Peyer's patch (tissue), 4 donors: ENCODE data around the gene CLASRP. TPM values are rescaled to one million over a fixed set of nuclear protein-coding genes. Genes with fewer than 3 reads are reported as not detected.
"Not testable (repeated sequence)": the region's sequence is repeated elsewhere in the genome, so short reads cannot be mapped to it uniquely, and the experiment has no call there.

ENCODE experiments used
- DNase-seq, 3 donors: peaks; one replicate each; pipeline ENCODE4 v3.0.0-alpha.2; 2017 to 2019
- H3K27ac ChIP-seq, 4 donors: fragments of 200-600 bp; sonication (generic); one replicate each; pipeline ENCODE4 v1.5.1; 2016 to 2019
- H3K27me3 ChIP-seq, 2 donors: fragments of 200-600 bp; sonication (generic); one replicate each; pipeline ENCODE4 v1.5.1; 2019
- H3K36me3 ChIP-seq, 3 donors: fragments of 200-600 bp; sonication (generic); one replicate each; pipeline ENCODE4 v1.5.1; 2016 to 2019
- H3K4me1 ChIP-seq, 4 donors: fragments of 200-600 bp; sonication (generic); one replicate each; pipeline ENCODE4 v1.5.1; 2016 to 2019
- H3K4me3 ChIP-seq, 4 donors: fragments of 200-600 bp; sonication (generic); 1 replicate in 3 of 4; 2 replicates in 1 of 4; pipeline ENCODE4 v1.5.1; 2016 to 2019; ENCODE audit warnings: mild to moderate bottlenecking in 1 of 4
- H3K9me3 ChIP-seq, 4 donors: fragments of 200-600 bp; sonication (generic); one replicate each; pipeline ENCODE4 v1.5.1; 2016 to 2019; ENCODE audit warnings: mild to moderate bottlenecking in 1 of 4
- POLR2A ChIP-seq, 2 donors: fragments of 450-650 bp; IDR thresholded peaks; one replicate each; pipeline ENCODE4 v1.5.1; 2017; ENCODE audit warnings: antibody characterized with exemption in 2 of 2, mild to moderate bottlenecking in 2 of 2, moderate library complexity in 2 of 2
- total RNA-seq, 4 donors: library from RNA; depleted of rRNA; stranded (reverse); fragments of >200 nt; gene quantifications; one replicate each; pipeline ENCODE4 v1.1.0, GENCODE V29; 2016
- TF ChIP-seq, protein P1 (sequence below), 6 experiments: fragments of 450-650 bp in 4 of 6; fragments of 200-600 bp in 2 of 6; sonication (generic) in 1 of 6; IDR thresholded peaks; one replicate each; pipeline ENCODE4 v1.5.1; 2017 to 2019; ENCODE audit warnings: antibody characterized with exemption in 6 of 6, mild to moderate bottlenecking in 3 of 6, moderate library complexity in 1 of 6

The CLASRP gene
- total RNA-seq, 4 donors from 2014 or later, result 94.2 to 310 (median 147) TPM

DNA sequence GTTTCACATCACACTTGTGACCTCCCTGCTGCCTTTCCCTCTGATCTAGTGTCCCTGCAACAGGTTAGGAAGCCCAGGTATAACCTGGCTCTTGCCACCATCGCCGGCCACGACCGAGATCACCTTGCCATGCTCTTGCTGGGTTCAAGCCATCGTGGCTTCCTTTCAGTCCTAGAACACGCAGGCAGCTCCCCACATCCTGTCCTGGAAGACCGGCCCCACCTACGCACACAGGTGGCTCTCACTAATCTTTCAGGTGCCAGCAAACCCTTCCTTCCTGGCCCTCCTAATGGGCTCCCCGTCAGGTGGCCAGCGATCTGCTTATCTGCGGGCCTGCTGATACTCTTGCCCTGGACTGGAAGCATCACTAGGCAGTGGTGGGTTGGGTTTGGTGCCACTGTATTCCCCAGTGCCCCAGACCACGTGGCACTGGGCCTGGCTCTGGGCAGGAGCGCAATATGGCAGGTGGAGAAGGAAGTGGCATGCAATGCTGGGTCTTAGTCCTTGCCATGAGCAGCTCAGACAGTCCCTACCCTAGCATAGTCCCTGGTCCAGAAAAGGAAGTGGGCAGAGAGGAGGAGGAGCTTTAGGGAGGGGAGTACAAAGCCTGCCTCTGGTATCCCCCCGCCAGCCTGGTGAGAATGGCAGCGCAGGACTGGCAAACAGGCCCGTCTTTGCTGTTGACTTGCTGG is 66.0 kb downstream of the CLASRP start:
- peak overlapping the region in 2 of 4 donors; percentile 58 to 88 for H3K27ac ChIP-seq
- peak in 2 of 3 donors; percentile 39 to 61 for DNase-seq
- TF ChIP-seq POLR2A (IDR thresholded peaks at IDR 0.05), result no peak
- TF ChIP-seq, protein P1, sequence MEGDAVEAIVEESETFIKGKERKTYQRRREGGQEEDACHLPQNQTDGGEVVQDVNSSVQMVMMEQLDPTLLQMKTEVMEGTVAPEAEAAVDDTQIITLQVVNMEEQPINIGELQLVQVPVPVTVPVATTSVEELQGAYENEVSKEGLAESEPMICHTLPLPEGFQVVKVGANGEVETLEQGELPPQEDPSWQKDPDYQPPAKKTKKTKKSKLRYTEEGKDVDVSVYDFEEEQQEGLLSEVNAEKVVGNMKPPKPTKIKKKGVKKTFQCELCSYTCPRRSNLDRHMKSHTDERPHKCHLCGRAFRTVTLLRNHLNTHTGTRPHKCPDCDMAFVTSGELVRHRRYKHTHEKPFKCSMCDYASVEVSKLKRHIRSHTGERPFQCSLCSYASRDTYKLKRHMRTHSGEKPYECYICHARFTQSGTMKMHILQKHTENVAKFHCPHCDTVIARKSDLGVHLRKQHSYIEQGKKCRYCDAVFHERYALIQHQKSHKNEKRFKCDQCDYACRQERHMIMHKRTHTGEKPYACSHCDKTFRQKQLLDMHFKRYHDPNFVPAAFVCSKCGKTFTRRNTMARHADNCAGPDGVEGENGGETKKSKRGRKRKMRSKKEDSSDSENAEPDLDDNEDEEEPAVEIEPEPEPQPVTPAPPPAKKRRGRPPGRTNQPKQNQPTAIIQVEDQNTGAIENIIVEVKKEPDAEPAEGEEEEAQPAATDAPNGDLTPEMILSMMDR (IDR thresholded peaks at IDR 0.05), result no peak
- H3K36me3 ChIP-seq, result no peaks in the 10 kb centered on the region
- H3K4me1 ChIP-seq, result peaks cover 9 to 60% (median 15%) of the 10 kb centered on the region in 4 donors
- no peaks in the 10 kb centered on the region for H3K27me3 ChIP-seq
- no peaks in the 10 kb centered on the region for H3K9me3 ChIP-seq
- no peak overlapping the region for H3K4me3 ChIP-seq

DNA sequence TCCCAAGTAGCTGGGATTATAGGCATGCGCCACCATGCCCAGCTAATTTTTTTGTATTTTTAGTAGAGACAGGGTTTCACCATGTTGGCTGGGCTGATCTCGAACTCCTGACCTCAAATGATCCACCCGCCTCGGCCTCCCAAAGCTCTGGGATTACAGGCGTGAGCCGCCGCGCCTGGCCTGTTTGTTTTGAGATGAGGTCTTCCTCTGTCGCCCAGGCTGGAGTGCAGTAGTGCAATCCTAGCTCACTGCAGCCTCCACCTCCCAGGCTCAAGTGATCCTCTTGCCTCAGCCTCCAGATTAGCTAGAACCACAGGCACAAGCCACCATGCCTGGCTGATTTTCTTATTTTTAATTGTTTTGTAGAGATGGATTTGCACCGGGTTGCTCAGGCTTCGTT is 67.5 kb downstream of the CLASRP start:
- not testable (repeated sequence) for H3K4me3 ChIP-seq, DNase-seq, H3K27me3 ChIP-seq, H3K36me3 ChIP-seq, H3K9me3 ChIP-seq, H3K27ac ChIP-seq
- H3K4me1 ChIP-seq, result peaks cover 0 to 45% (median 15%) of the 10 kb centered on the region in 4 donors

DNA sequence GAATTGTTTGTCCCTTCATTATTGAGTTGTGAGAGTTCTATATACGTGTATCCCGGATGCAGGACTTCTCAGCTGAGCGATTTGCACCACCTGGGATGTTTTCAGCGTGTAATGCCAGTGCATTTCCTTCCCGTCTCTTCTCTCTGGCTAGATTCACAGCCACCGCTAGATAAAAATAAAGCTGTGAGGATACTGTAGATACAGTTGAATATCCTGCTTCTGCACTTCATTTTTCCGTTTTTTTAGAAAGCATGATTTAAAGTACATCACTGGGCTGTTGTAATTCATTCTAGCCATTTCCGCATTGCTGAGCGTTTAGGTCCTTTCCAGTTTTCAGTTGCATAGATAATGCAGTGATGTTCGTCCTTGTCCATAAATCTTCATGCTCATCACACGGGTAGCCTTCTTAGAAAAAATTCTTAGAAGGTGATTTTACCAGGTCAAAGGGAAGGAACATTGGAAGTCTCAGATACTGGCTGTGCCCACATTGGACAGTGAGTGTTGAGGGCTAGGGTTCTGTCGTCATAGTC is 68.8 kb downstream of the CLASRP start:
- H3K27me3 ChIP-seq, result no peaks in the 10 kb centered on the region
- peaks cover 0 to 45% (median 15%) of the 10 kb centered on the region in 4 donors for H3K4me1 ChIP-seq
- no peaks in the 10 kb centered on the region for H3K36me3 ChIP-seq
- H3K4me3 ChIP-seq, result no peak overlapping the region
- no peaks in the 10 kb centered on the region for H3K9me3 ChIP-seq
- no peak for TF ChIP-seq POLR2A (IDR thresholded peaks at IDR 0.05)
- TF ChIP-seq, protein P1 (IDR thresholded peaks at IDR 0.05), result no peak
- no peak for DNase-seq
- no peak overlapping the region for H3K27ac ChIP-seq

DNA sequence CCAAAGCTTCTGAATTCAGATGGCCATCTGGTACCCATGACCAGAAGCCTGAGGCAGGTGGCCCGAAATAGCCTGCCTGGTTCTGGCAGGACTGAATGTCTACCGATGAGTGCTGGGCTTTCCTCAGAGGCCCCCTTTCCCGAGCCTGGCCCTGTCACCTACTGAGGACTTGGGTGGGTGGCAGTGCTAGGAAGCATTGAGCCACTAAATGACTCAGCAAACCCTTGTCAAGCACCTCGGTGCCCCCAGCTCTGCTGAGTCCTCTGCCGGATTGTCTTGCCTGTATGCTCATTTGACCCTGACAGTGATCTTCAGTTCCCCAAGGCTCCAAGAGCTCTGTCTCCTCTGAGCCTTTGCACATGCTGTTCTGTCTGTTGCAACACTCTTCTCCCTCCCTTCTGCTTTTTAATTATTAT is 72.0 kb downstream of the CLASRP start:
- Histone ChIP-seq H3K9me3 (no peaks in the 10 kb centered on the region), H3K36me3 (no peaks in the 10 kb centered on the region), H3K27me3 (no peaks in the 10 kb centered on the region), H3K27ac (no peak overlapping the region), H3K4me3 (no peak overlapping the region), H3K4me1 (peaks cover 0 to 30% (median 0%) of the 10 kb centered on the region in 4 donors)
- no peak for DNase-seq
- no peak for TF ChIP-seq POLR2A (IDR thresholded peaks at IDR 0.05)
- TF ChIP-seq, protein P1 (IDR thresholded peaks at IDR 0.05), result no peak

DNA sequence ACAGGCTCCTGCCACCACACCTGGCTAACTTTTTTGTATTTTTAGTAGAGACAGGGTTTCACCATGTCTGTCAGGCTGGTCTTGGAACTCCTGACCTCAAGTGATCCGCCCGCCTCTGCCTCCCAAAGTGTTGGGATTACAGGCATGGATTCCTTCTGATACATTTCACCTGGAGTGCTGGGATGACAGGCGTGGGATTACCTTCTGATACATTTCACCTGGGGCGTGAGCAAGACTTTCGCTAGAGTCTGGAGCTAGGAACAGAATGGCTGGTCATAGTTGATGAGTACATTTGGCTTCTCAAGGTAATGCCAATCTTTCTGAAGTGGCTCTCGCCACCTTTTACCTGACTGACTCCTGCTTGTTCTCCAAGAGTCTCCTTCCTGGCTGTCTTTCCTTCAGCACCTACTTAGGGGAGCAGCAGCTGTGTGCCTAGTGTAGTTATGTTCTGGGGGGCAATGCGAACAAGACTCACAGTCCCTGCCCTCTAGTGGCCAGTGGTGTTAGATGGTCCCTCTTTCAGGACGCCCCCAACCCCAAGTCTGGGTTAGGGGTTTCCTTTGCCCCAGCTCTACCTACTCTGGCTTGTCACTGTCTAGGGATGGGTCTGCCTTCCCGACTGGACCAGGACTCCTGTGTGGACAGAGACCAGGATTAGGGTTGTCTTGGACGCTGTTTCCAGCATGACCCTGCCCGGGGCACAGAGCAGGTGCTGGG is 73.4 kb downstream of the CLASRP start:
- Histone ChIP-seq H3K4me3 (no peak overlapping the region), H3K27ac (peak overlapping the region in 2 of 4 donors; percentile 56 to 78), H3K4me1 (peaks cover 0 to 34% (median 7%) of the 10 kb centered on the region in 4 donors), H3K9me3 (no peaks in the 10 kb centered on the region), H3K36me3 (no peaks in the 10 kb centered on the region), H3K27me3 (no peaks in the 10 kb centered on the region)
- no peak for DNase-seq
- TF ChIP-seq, protein P1 (IDR thresholded peaks at IDR 0.05), result no peak
- TF ChIP-seq POLR2A (IDR thresholded peaks at IDR 0.05), result no peak

DNA sequence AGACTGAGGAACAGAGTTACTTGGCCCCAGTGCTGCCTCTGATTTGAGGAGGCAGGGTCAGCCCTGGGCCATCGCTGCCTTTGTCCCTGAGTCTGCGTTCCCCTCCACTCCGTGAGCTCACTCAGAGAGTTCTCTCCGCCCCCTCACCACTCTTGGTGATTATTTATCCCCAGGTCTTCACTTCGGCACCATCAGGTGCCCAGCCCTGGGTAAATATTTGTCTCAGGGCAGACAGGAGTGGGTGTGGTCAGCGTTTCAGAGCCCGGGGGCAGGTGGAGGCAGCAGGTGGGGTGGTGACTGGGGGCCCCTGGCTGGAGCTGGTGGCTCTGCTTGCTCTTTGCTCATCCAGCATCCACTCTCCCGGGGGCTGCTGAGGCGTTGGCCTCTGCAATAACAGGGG is 74.8 kb downstream of the CLASRP start:
- no peaks in the 10 kb centered on the region for H3K9me3 ChIP-seq
- H3K4me3 ChIP-seq, result peak overlapping the region in 1 of 4 donors; percentile 28
- DNase-seq, result peak in 2 of 3 donors; percentile 57 to 72
- no peaks in the 10 kb centered on the region for H3K27me3 ChIP-seq
- H3K27ac ChIP-seq, result peak overlapping the region in 2 of 4 donors; percentile 56 to 78
- peaks cover 0 to 47% (median 14%) of the 10 kb centered on the region in 4 donors for H3K4me1 ChIP-seq
- peak in 1 of 2 donors; percentile 38 for TF ChIP-seq POLR2A (IDR thresholded peaks at IDR 0.05)
- TF ChIP-seq, protein P1 (IDR thresholded peaks at IDR 0.05), result peak in 1 of 6 experiments; percentile 29
- no peaks in the 10 kb centered on the region for H3K36me3 ChIP-seq
